ENCODE data around the gene FOXD3.

The FOXD3 gene

DNA sequence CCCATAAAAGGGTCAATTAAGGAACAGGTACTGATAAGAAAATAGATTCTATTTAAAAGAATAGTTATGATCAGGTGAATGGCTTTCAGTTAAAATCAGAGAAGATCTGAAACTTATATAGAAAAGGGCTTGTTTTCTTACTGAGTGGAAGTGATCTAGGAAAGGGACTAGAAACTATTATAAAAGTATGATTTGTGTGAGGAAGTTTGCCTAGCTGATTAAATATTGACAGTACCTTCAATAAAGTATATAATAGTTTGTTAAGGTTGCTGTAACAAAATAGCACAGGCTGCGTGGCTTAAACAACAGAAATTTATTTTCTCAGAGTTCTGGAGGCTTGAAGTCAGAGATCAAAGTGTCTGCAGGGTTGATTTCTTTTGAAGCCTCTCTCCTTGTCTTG, 39.7 kb downstream of the FOXD3 start:
- no peak for DNase-seq (ENCODE audit: low read depth in 2 of 2)

DNA sequence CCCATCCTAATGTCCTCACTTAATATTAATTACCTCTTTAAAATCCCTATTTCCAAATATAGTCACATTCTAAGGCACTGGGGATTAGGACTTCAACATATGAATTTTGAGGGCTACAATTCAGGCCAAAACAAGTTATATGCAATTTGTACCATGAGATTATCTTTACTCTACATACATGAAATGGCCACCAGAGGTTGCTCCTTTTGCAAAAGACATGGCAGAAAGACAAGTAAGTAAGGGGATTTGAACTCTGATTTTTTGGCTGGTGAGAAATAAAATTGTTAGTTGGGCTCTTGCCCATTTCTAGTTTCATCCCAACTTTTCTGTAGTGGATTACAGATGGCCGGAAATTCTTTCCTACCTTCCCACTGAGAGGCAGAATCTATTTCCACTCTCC, 40.2 kb downstream of the FOXD3 start:
- DNase-seq (ENCODE audit: low read depth in 2 of 2), result no peak

DNA sequence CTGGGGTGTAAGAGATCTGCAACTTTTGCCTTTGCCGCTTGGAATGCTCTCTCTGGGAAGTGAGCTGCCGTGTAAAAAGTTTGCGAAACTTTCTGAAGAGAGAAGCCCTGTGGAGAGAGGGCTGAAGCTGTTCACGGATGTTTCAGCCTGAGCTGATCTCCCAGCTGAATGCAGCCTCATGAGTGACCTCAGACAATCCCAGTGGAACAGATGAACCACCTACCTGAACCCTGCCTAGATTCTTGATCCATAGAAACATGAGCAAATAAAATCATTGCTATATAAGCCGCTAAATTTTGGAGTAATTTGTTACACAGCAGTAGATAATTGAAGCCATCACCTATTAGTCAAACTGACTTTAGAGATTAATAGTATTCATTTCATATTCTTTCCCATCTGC, 40.6 kb downstream of the FOXD3 start:
- DNase-seq (ENCODE audit: low read depth in 2 of 2), result no peak

DNA sequence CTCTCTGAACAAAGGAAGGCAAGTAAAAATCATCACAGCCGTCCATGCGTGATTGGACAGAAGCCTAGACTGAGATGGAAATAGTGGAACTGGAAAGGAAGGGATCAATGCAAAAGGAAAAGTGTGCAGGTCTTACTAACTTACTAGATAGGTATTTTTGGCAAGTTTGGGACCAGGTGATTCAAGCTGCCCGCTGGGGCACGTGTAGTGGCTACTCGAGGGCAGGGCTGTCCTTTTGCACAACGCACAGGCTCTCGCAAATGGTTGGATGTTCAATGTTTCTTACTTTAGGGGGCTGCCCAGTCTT, 44.5 kb downstream of the FOXD3 start:
- DNase-seq (ENCODE audit: low read depth in 2 of 2), result no peak

DNA sequence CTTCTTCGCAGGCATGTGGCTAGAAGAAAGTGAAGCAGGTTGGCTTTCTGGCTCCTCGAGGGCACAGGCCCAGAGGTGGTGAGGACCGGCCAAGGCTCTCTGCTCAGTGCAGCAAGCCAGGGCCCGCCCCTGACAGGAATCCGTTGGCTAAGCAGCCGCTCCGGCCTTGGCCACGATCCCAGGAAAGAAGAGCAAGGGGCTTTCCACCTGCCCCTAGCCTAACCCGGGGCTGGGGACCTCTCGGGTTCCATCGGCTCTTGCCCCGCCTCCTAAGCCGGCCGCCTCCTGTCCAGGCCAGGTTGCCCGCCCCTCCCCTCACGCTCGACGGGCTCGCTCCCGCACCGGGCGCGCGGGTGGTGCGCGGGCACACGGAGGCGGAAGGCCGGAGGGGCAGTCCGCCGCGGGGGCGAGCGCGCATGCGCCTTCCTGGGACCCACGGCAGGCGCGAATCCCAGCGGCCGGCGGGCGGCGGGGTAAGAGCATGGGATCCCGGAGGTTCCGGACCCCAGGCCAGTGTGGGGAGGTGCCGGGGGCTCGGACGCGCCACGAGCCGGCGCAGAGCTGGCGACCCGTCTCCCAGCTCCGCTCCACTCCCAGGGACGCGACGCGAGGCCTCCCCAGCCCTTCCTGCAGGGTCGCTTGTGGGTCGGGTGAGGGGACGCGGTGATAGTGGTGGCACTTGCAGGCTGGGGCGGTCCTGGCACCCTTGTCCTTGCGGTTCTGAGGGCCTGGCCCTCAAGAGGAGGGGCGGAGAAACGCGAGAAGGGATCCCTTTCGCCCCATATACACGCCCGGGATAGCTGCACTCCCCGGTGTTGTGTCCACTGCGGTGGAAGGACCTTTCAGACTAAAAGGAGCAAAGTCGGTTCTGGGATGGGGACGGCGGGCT, 45.1 kb downstream of the FOXD3 start, which contains the start of gene ALG6:
ALG6 (plus strand) TSS at position 413 of the 889 bp plus-strand sequence. CDS start 3,351 bp downstream, outside the sequence.
- peak; percentile 79 to 92 for DNase-seq (ENCODE audit: low read depth in 2 of 2)

DNA sequence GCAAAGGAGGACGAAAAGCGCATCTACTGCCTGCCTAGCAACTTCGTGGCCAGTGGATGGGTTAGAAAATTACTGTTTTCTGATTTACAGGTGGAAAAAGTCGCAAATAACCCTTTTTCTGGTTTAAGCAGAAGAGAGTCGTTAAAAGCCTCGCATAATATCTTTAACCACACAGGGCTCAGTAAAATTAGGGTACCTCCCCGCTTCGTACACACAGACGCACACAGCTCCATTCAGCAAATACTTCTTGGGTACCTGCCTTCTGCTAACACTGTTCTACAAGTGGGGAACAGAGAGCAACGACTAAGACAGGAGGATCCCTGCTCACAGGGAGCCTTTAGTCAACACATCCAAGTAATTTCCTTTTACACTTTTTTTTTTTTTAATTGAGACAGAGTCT, 45.8 kb downstream of the FOXD3 start:
- no peak for DNase-seq (ENCODE audit: low read depth in 2 of 2)
